ENCODE results near the gene MAP2K5. TPM values are rescaled to one million over a fixed set of nuclear protein-coding genes. Genes with fewer than 3 reads are reported as not detected.

MAP2K5 gene
- total and polyA plus RNA-seq, 10 of the 15 experiments (the other 5 are each of a cell fraction or from before 2014, with no cell fraction given), result 1.3 to 19.4 (median 9.6) TPM

GRCh38 chr15:67774626-67775025 lies 232.1 kb downstream of the MAP2K5 start:
- Histone ChIP-seq H3K9ac (ENCODE audit: control insufficient read depth, insufficient read depth, low read length) (no peak overlapping the region), H3K36me3 (ENCODE audit: control insufficient read depth in 2 of 2, insufficient read depth in 2 of 2, low read length in 1 of 2) (no peaks in the 10 kb centered on the region), H4K20me1 (ENCODE audit: control insufficient read depth, insufficient read depth) (no peaks in the 10 kb centered on the region), H3K9me3 (replicated peaks; ENCODE audit: control insufficient read depth, insufficient read depth, low read length) (no peaks in the 10 kb centered on the region), H3K4me1 (ENCODE audit: control insufficient read depth, insufficient read depth, low read length) (no peaks in the 10 kb centered on the region), H3K4me2 (ENCODE audit: control insufficient read depth, insufficient read depth) (no peak overlapping the region), H3K79me2 (ENCODE audit: control insufficient read depth, insufficient read depth, low read length) (no peaks in the 10 kb centered on the region), H3K27me3 (replicated peaks in 1 of 2; ENCODE audit: control insufficient read depth in 2 of 2, insufficient read depth in 2 of 2, low read length in 1 of 2) (no peaks in the 10 kb centered on the region), H3K27ac (ENCODE audit: control insufficient read depth, insufficient read depth) (no peak overlapping the region), H2AFZ (ENCODE audit: control insufficient read depth, low read depth, low read length) (no peak overlapping the region), H3K4me3 (no peak overlapping the region)
- POLR2A ChIA-PET, result no interaction called here
- DNase-seq (ENCODE audit: low read depth, low spot score), result no peak
- in situ Hi-C loops (cut with MboI), result no loop called here
- FAIRE-seq, result no peak
- 97% methylated on average over 3 of the region's 3 CpGs for WGBS (ENCODE audit: insufficient coverage, insufficient replicate concordance, low lambda C conversion rate, missing lambda C conversion rate)
- intact Hi-C loops (cut with micrococcal nuclease; ENCODE audit: unreplicated experiment), result no loop called here
- no TSS peak for BruUV-seq (replicated peaks)
- CTCF ChIA-PET, result no interaction called here
- TF ChIP-seq BCLAF1 (IDR thresholded peaks at IDR 0.05) (no peak), SP1 (IDR thresholded peaks at IDR 0.05; ENCODE audit: low read depth, low read length) (no peak), LARP7 (IDR thresholded peaks at IDR 0.05) (no peak), ATF2 (IDR thresholded peaks at IDR 0.05; ENCODE audit: low read length) (no peak), GABPA (IDR thresholded peaks at IDR 0.05; ENCODE audit: low read depth) (no peak), WRNIP1 (IDR thresholded peaks at IDR 0.05; ENCODE audit: borderline replicate concordance, low read depth, low read length) (no peak), MEF2B (IDR thresholded peaks at IDR 0.05; ENCODE audit: partially characterized antibody, poor library complexity, severe bottlenecking) (no peak), SUZ12 (IDR thresholded peaks at IDR 0.05; ENCODE audit: unreplicated experiment) (no peak), STAT3 (IDR thresholded peaks at IDR 0.05; ENCODE audit: low read depth, low read length) (no peak), NFXL1 (IDR thresholded peaks at IDR 0.05; ENCODE audit: borderline replicate concordance) (no peak)
- ATAC-seq, result no peak
- RAD21 ChIA-PET (ENCODE audit: unreplicated experiment), result no interaction called here
- SMC1A ChIA-PET (ENCODE audit: uncharacterized antibody, unreplicated experiment), result no interaction called here

Measured in GM12878 (cell line).